ENCODE data around the gene TP73. TPM values are rescaled to one million over a fixed set of nuclear protein-coding genes. Genes with fewer than 3 reads are reported as not detected.
A peak's percentile ranks its signal among the peaks of the same experiment; 100 is the strongest.

TP73 gene
- total RNA-seq, 1 donor from 2014 or later = 2.2 TPM

DNA sequence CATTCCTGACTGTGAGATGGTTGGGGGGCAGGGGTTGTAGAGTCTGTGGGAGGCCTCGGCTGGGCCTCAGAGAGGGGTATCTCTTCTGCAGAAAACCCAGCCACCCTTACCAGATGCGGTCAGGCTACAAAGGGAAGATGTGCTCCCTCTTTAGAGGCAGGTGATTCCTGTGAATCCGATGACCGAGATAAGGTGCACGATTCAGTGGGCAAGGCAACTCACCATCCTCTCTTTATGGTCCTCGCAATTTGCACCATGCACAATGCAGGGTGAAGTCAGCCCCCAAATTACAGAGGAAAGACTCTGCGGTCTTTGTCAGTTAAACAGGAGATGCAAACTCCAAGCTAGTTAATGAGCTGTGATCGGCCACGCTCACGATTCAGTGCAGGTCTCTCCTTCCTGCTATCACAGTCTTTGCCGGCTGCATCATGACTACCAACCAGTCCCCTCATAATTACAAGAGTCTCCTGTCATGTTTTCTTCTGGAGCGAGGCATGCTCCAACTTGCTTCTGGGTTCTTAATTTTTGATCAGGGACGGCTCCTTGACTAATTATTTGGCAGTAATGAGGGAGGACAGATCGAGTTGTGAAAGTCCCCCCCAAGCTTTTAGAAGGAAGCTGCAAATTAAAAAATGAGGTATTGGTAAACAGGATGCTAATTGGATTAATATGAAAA lies 12.5 kb downstream of the TP73 start:
- no peak for TF ChIP-seq CTCF (IDR thresholded peaks at IDR 0.05; ENCODE audit: unreplicated experiment)
- H3K9me3 Mint-ChIP-seq (ENCODE audit: low read depth) = no peaks in the 10 kb centered on the region

DNA sequence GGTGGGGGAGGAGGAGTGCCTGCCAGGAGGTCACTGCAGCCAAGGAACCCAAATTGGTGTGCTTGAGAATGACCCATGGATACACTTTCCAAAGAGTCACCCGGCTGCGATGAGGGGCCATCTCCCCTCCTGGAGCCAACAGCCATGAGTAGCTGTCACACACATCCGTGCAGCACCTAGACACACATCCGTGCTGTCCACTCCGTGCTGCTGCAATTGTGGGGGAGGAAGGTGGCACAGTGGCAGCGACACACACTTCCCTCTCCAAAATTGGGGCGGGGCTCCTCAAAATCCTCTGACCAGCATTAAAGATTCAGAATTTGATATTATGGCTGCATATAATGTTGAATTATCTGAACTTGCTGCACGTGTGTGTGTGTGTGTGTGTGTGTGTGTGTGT lies 15.8 kb downstream of the TP73 start:
- TF ChIP-seq CTCF (IDR thresholded peaks at IDR 0.05; ENCODE audit: unreplicated experiment) = no peak
- Mint-ChIP-seq H3K36me3 (ENCODE audit: insufficient read depth) (no peaks in the 10 kb centered on the region), H3K27me3 (peaks cover 44% of the 10 kb centered on the region), H3K4me3 (ENCODE audit: low read depth) (no peak overlapping the region), H3K4me1 (ENCODE audit: low read depth) (peaks cover 3% of the 10 kb centered on the region), H3K9me3 (ENCODE audit: low read depth) (no peaks in the 10 kb centered on the region), H3K27ac (no peak overlapping the region)
- DNase-seq (ENCODE audit: low spot score, unreplicated experiment) = no peak

More for the DNA sequence above, 12.5 kb downstream of the TP73 start:
- Mint-ChIP-seq H3K4me3 (ENCODE audit: low read depth) (no peak overlapping the region), H3K4me1 (ENCODE audit: low read depth) (peaks cover 3% of the 10 kb centered on the region), H3K27ac (no peak overlapping the region), H3K27me3 (peaks cover 35% of the 10 kb centered on the region), H3K36me3 (ENCODE audit: insufficient read depth) (no peaks in the 10 kb centered on the region)
- DNase-seq (ENCODE audit: low spot score, unreplicated experiment) = no peak

DNA sequence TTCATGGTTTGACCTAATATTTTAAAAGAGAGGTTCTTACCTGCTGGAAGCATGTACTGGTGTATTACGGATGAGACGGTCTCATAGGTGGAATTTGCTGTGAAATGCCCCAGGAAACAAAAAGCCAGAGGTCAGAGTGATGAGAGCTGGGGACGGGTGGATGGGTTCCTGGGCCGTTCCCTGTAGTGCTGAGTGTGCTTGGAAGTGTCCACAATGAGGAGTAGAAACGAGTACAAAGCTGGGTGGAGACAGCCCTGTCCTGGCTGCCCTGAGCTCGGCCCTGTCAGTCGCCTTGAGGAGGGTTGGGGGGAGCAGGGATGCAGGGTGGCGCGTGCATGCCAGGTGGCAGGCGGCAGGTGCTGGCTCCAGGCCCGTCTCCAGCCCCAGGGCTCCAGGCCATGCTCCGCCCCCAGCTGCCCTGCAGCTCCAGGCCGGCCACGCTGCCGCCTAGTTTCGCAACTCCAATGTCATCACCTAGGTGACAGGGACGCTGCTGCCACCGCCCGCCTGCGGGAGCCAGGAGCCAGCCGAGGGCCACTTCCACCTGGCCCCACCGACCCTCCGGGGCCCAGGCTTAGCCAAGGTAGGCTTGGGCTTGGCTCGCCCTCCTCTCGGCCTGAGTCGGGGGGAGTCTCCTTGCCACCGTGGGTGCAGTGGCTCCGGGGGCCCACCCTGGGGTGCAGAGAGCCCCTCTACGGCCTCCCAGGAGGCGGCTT lies 16.4 kb downstream of the TP73 start:
- TF ChIP-seq CTCF (IDR thresholded peaks at IDR 0.05; ENCODE audit: unreplicated experiment) = no peak
- H3K36me3 Mint-ChIP-seq (ENCODE audit: insufficient read depth) = no peaks in the 10 kb centered on the region
- no peak overlapping the region for H3K4me3 Mint-ChIP-seq (ENCODE audit: low read depth)
- H3K4me1 Mint-ChIP-seq (ENCODE audit: low read depth) = peaks cover 7% of the 10 kb centered on the region
- peaks cover 47% of the 10 kb centered on the region for H3K27me3 Mint-ChIP-seq
- H3K9me3 Mint-ChIP-seq (ENCODE audit: low read depth) = no peaks in the 10 kb centered on the region
- peak; percentile 50 for DNase-seq (ENCODE audit: low spot score, unreplicated experiment)
- H3K27ac Mint-ChIP-seq = no peak overlapping the region

DNA sequence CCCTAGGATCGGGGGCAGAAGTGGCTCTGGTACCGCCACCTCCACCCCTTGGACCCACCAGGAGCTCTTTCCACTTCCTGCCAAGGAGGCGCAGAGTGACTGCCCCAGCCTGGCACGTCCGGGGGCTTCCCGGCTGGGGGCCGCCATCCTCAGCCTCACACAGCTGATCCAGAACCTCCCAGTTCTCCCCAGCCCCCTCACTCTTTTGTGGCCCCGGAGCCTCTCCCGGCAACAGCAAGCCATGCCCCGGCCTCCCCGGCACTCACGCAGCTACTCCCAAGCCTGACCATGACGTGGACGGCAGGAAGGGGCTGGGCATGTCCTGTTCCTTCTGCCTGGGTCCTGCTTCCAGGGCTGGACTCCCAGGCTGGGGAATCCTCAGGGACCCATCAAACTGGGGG lies 17.1 kb downstream of the TP73 start:
- peaks cover 47% of the 10 kb centered on the region for H3K27me3 Mint-ChIP-seq
- TF ChIP-seq CTCF (IDR thresholded peaks at IDR 0.05; ENCODE audit: unreplicated experiment) = no peak
- peaks cover 7% of the 10 kb centered on the region for H3K4me1 Mint-ChIP-seq (ENCODE audit: low read depth)
- H3K9me3 Mint-ChIP-seq (ENCODE audit: low read depth) = no peaks in the 10 kb centered on the region
- no peaks in the 10 kb centered on the region for H3K36me3 Mint-ChIP-seq (ENCODE audit: insufficient read depth)
- DNase-seq (ENCODE audit: low spot score, unreplicated experiment) = no peak
- no peak overlapping the region for H3K4me3 Mint-ChIP-seq (ENCODE audit: low read depth)
- H3K27ac Mint-ChIP-seq = no peak overlapping the region

DNA sequence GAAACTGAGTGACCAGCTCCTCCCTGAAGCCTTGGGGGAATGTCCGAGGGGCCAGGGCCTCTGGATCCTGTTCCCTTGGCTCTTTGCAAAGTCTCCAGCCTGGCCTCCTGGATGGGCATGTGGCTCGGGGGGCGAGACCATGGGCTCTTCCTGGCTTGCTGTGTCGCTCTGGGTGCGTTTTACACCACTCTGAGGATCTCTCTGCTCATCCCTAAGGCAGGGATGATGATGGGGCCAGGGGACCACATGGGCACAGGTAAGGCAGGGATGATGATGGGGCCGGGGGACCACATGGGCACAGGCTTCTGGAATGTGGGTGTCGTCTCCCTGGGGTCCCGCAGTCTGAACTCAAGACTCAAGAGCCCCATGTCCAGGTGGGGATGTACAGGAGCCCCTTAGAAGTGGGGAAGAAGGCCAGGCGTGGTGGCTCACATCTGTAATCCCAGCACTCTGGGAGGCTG lies 17.7 kb downstream of the TP73 start:
- no peak overlapping the region for H3K27ac Mint-ChIP-seq
- no peak overlapping the region for H3K4me3 Mint-ChIP-seq (ENCODE audit: low read depth)
- peaks cover 7% of the 10 kb centered on the region for H3K4me1 Mint-ChIP-seq (ENCODE audit: low read depth)
- H3K36me3 Mint-ChIP-seq (ENCODE audit: insufficient read depth) = no peaks in the 10 kb centered on the region
- TF ChIP-seq CTCF (IDR thresholded peaks at IDR 0.05; ENCODE audit: unreplicated experiment) = no peak
- no peak for DNase-seq (ENCODE audit: low spot score, unreplicated experiment)
- no peaks in the 10 kb centered on the region for H3K9me3 Mint-ChIP-seq (ENCODE audit: low read depth)
- peaks cover 44% of the 10 kb centered on the region for H3K27me3 Mint-ChIP-seq
